Left renal pelvis (tissue), 4 donors: ENCODE measurements around the gene SHC1. TPM values are rescaled to one million over a fixed set of nuclear protein-coding genes. Genes with fewer than 3 reads are reported as not detected.
A peak's percentile ranks its signal among the peaks of the same experiment; 100 is the strongest.

Source experiments
- DNase-seq, 4 donors: peaks; one replicate each; pipeline ENCODE4 v3.0.0-alpha.2; 2013; ENCODE audit warnings: low read depth in 4 of 4, low spot score in 3 of 4
- polyA plus RNA-seq, 4 donors: library from polyadenylated mRNA; unstranded; fragments of 120-200 nt; gene quantifications; one replicate each; pipeline ENCODE4 v1.2.1, GENCODE V29; 2013; ENCODE audit not compliant: insufficient read length in 4 of 4

SHC1 gene
- polyA plus RNA-seq, 4 donors = 79.2 to 119 (median 88.0) TPM

- no peak for DNase-seq
Observed at GRCh38 chr1:154975409-154976059, 5.0 kb upstream of the SHC1 start.

- DNase-seq = peak; percentile 95 to 98 (median 96)
Observed at GRCh38 chr1:154974808-154975408, 4.4 kb upstream of the SHC1 start.

DNA sequence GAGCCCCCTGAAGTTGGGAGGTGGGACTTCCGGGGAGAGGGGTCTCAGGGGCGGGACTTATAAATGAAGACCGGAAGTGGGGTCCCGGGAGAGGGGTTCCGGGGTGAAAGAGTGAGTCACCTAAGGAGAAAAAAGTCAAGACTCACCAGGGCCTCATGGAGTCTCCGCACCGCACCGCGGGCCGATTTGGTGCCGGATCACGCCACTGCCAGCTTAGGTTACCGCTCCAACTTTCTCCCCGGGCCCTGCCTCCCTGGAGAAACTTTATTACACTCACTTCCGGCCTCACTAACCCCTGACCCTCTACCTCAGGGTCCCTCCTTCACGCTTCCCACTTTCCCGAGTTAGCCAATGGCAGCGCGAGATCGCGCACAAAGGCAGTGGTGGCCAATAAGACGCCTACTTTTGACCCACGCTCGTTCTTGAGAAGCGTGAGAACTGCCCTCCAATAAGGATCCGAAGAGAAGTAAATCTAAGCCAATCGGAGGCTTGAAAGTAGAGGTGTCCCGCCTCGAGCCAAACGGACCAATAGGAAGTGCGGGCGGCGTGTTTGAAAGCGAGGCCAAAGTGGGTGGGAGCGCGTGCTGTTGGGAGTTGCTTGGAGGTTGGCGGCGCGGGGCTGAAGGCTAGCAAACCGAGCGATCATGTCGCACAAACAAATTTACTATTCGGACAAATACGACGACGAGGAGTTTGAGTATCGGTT lies 3.7 kb upstream of the SHC1 start, which contains the start of gene CKS1B:
Gene CKS1B (plus strand): TSS at position 580 of the 706 bp plus-strand sequence. CDS start 65 bp downstream, at position 645.
- DNase-seq = peak; percentile 99 to 100 (median 100)

DNA sequence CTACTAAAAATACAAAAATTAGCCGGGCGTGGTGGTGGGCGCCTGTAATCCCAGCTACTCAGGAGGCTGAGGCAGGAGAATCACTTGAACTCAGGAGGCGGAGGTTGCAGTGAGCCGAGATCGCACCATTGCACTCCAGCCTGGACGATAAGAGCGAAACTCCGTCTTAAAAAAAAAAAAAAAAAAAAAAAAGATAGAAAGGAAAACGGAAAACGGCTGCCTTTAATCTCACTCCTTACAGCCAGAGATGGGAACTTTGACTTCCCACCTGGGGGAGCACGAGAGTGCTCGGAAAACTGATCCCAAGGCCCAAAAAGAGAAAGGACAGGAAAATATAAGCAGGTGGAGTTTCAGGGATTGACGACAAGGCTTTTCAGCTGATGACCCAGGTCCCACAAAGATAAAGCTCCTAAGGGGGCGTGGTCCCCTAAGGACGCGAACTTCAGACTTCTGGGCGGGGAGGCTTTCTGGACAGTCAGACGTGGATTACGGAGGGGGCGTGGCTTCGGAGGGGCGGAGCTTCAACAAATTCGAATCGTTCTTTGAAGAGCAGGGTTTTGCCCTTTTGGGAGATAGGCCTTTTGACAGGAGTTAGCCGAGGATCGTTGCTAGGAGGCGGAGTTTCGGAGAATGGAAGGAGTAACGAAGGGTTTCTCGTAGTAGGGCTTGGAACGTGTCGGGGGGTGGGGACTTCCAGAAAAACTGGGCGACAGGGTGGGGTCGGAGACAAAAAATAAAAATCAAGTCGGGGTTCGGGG lies 3.0 kb upstream of the SHC1 start:
- peak in 3 of 4 donors; percentile 85 to 90 (median 87) for DNase-seq

DNA sequence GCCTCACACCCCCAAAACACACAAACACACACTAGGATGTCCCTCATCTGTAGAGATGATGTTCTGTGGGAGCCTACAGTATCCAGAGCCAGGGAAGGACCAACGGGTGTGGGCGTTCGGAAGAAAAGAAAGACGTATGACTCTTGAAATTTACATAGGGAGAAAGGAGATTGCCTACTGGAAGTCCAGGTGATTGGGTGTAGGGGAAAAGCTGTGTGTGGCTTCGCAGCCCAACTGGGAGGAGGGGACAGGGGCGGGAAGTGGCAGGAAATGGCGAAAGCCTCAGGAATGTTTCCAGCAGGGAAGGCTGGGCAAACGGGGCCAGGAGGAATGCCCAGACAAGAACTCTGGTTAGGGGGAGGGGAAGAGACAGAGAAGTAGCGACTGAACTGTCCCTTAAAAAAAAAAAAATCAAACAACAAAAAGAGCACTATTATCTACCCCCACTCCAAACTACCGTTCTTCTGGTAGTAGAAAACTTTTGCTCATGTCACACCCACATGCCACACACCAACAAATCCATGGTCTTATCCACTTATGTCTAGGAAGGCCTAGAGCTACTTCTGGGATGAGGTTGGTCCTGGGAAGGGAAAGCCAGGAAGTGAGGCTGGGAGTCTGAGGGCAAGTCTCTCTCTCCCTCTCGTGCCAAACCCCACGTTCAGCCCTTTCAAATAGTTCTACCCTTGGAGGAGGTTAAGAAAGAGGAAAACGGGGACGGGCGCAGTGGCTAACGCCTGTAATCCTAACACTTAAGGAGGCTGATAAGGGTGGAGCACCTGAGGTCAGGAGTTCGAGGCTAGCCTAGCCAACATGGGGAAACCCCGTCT lies 2.2 kb upstream of the SHC1 start:
- DNase-seq = no peak

DNA sequence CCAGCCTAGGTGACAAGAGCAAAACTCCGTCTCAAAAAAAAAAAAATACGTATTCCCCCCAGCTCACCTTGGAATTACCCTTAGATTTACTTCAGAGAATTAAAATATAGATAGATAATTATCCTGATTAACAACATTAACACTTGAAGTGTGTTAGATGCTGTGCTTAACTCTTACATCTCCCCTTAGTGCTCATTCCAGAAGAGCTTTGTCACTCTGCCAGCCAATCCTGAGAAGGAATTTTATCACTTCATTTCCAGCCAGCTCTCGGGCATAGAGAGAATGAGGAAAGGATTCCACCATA lies 1.6 kb upstream of the SHC1 start:
- DNase-seq = no peak

GRCh38 chr1:154971341-154971998 lies 923 bp upstream of the SHC1 start:
- no peak for DNase-seq

DNA sequence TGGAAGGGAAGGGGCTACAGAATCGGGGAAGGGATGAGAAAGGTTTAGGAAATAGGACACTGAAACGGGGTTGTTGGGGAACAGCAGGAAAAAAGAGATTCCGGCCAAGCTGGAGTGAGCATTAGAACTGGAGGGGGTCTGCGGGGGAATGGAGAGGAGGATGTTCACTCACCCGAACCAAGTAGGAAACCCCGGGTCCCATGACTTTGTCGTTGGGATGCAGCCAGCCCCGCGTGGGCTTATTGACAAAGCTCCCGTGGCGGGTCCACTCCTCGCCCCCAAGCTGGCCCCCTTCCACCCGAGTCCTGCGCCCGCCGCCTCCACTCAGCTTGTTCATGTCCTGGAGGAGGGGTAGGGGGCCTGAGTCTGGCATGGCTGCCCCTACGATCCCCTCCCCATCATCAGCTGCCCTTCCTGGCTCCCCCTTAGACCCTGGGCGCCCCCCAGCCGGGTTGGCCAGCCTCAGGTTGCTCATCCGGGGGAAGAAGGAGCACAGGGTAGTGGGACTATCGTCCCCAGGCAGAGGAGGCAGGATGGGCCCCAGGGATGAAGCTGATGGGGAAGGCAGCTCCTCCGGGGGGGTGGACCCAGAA lies 591 bp downstream of the SHC1 start:
- no peak for DNase-seq

DNA sequence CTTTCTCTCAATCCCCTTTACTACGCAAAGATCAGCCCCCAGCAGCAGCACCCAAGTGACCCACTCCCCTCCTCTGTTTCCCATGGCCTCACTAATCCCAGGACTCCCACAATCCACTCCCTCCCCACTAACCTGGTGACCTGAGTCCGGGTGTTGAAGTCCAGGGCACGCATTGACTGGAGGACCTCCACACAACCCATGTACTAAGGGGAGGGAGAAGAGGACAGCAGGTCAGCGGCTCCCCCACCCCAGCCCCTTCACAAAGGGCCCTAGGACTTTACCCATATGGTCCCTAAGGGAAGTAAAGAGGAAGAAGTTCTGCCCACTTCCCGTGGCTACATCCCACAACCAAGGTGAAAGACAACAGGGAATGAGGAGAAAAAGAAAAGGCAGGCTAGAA lies 1.3 kb downstream of the SHC1 start:
- no peak for DNase-seq

DNA sequence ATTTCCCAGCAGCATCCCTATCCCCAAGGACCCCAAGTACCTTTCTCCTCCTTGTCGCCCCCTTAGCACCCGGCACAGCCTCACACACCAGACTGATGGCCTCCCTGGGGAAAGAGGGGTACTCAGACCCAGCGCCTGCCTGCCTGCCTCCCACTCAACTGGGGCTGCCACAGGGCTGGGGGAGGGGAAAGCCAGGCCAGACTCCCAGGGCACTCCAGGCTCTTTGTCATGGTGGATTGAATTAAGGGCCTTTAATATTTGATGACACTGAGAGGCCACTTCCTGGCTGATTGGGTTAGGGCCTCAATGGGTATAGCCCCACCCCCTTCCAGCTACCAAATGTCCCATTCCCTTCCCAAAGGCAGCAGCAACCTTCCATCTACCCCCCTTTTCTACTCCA lies 1.8 kb downstream of the SHC1 start:
- no peak for DNase-seq

DNA sequence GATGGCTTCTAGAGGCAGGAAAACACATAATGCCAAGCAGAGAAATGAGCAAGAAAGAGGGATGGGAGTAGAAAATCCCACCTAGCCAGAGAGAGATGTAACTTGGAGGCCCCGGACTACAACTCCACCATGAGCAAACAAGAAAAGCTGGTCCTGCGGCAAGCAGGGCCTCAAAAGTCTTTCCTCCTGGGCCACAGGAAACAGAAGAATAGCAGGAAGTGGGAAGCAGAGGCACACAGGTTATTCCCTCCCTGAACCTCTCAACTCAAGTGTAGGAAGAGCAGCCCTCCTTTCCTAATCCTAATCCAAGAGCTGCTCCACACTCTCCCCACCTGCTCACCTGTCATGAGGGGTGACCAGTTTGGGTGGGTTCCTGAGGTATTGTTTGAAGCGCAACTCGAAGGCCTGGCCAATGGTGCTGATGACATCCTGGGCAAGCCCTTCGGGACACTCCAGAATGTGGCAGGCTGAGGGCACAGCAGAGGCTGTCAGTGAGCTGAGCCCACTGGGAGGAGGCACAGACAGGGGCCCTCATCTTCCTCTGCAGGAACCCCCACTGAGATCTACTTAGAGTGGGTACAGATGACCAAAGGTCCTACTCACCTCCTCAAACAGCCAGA lies 3.1 kb downstream of the SHC1 start:
- no peak for DNase-seq

DNA sequence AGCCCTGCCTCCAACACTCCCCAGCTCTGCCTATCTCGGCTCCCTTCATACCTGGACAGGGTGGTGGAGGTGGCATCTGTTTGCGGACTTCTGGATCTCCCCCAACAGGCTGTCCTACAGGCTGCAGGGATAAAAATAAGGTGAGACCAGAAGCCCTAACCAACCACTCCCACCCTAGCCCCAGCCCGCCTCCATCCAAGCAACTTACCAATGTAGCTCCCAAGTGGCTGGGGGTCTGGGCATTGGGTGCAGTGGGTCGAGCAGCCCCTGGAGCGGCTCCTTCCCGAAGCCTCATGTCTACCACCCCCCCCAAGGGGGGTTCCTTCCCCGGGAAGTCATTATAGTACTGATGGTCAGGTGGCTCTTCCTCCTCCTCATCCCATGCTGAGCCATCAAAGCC lies 4.4 kb downstream of the SHC1 start:
- DNase-seq = no peak

DNA sequence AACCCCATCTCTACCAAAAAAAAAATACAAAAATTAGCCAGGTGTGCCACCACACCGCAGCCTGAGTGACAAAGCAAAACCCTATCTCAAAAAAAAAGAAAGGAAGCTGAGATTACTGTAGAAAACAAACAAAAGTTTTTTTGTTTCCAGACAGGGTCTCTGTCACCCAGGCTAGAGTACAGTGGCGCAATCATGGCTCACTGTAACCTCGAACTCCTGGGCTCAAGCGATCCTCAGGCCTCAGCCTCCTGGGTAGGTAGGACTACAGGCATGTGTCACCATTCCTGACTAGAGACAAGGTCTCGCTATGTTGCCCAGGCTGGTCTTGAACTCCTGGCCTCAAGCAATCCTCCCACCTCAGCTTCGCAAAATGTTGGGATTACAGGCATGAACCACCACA lies 6.2 kb downstream of the SHC1 start:
- no peak for DNase-seq

DNA sequence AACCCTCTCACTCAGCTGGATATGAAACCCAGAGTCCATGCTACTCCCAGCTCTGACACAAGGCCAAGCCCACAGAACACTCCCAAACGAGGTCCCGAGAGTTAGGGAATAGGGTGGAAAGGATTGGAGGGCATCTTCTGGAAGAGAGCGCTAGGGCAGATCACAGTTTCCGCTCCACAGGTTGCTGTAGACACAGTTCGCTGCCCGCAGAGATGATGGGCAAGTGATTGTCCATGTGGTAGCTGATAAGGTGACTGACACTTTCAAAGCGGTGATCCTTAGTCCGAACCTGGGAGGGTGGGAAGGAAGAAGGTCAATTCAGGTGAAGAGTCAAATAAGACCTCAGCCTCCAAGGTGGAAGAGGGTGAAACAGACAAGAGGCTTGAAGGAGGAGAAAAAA lies 6.9 kb downstream of the SHC1 start:
- no peak for DNase-seq

DNA sequence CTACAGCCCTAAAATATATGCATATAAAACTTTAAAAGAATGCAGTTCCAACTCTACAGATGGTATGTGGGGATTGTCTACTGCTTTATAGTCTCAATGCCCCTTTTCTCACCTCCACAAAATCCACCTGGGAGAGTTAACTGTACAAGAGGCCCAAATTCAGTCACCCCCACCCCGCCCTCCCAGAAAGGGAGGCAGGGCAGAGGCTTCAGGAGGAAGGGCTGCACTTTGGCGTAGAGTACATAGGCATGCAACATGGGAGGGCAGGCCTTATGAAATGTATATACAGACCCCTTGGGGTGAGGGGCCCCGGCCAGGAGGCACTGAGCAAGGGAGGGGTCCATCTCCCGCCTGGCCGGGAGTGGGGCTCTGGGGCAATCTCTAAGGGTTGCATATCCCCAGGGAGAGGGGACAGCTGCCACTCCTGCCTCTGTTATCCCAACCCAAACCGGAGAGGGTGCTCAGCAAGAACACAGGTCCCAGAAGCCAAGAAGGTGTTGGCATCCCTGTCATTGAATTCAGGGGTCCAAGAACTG lies 7.7 kb downstream of the SHC1 start:
- DNase-seq = no peak

- no peak for DNase-seq
Observed at GRCh38 chr1:154962156-154962749, 8.3 kb downstream of the SHC1 start.

DNA sequence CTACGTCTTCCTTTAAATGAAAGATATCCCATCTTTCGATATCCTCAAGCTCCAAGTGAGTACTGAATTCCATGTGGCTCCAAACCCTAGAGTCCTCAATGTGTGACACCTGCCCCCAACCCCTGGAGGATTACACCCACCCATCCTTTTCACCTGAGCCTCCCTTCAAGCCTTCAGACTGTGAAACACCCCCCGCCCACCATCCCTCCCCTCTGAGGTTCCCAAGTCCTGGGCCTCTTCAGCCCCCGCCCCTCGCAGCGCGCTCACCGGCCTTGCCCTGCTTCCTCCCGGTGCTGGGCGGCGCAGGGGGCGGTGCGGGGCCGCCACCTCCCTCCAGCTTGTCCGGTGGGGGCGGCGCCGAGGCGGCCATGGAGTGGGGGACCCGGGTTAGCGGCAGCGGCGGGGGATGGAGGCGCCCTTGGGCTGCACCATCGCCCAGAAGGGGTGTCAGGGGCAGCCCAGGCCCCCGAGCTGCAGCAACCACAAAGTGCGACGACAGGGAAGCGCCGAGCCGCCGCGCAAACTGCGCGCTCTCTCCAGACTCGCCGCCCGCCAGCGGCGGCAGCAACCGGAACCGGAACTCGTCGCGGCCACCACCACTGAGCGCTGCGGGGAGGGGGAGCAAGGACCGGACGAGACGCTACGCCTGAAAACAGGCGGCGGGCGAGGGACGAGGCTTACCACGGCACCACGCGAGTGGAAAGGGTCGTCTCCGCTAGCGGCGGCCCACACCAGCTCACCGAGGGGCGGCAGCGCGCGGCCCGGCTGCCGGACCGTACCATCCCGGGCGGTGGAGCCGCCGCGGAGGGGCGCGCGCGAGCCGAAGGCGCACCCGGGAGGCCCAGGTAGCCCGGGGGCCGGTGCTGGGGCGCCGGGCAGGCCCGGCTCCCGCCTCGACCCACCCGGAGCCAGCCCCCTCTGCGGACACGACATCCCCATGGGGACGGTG lies 9.1 kb downstream of the SHC1 start, which contains the start of gene PYGO2:
Gene PYGO2 (minus strand): TSS at position 576 of the 949 bp plus-strand sequence. CDS start 206 bp downstream, at position 370.
- DNase-seq = no peak
